ENCODE data around the gene NOD1.
"Not testable (repeated sequence)": the region's sequence is repeated elsewhere in the genome, so short reads cannot be mapped to it uniquely, and the experiment has no call there.

The NOD1 gene

GRCh38 chr7:30382607-30383006 is 96.0 kb downstream of the NOD1 start:
- no peak for DNase-seq (ENCODE audit: low read depth)
- no peak for TF ChIP-seq CTCF (IDR thresholded peaks at IDR 0.05; ENCODE audit: low read length, missing control alignments)
- no peak overlapping the region for H3K4me3 ChIP-seq (replicated peaks; ENCODE audit: low read depth, low read length)

GRCh38 chr7:30380824-30381223 is 97.8 kb downstream of the NOD1 start:
- DNase-seq (ENCODE audit: low read depth) = not testable (repeated sequence)

GRCh38 chr7:30380294-30380693 is 98.3 kb downstream of the NOD1 start:
- TF ChIP-seq CTCF (IDR thresholded peaks at IDR 0.05; ENCODE audit: low read length, missing control alignments) = no peak
- DNase-seq (ENCODE audit: low read depth) = no peak
- H3K4me3 ChIP-seq (replicated peaks; ENCODE audit: low read depth, low read length) = no peak overlapping the region

More at GRCh38 chr7:30380824-30381223, 97.8 kb downstream of the NOD1 start:
- not testable (repeated sequence) for H3K4me3 ChIP-seq (replicated peaks; ENCODE audit: low read depth, low read length)

- no peak for DNase-seq (ENCODE audit: low read depth)
Measured at GRCh38 chr7:30379741-30380140, 98.8 kb downstream of the NOD1 start.

GRCh38 chr7:30379131-30379530 is 99.5 kb downstream of the NOD1 start:
- DNase-seq (ENCODE audit: low read depth) = no peak
- TF ChIP-seq CTCF (IDR thresholded peaks at IDR 0.05; ENCODE audit: low read length, missing control alignments) = no peak
- no peak overlapping the region for H3K4me3 ChIP-seq (replicated peaks; ENCODE audit: low read depth, low read length)

More at GRCh38 chr7:30379741-30380140, 98.8 kb downstream of the NOD1 start:
- no peak for TF ChIP-seq CTCF (IDR thresholded peaks at IDR 0.05; ENCODE audit: low read length, missing control alignments)
- no peak overlapping the region for H3K4me3 ChIP-seq (replicated peaks; ENCODE audit: low read depth, low read length)

- DNase-seq (ENCODE audit: low read depth) = no peak
Measured at GRCh38 chr7:30378275-30378674, 100.3 kb downstream of the NOD1 start.

More at GRCh38 chr7:30378275-30378674, 100.3 kb downstream of the NOD1 start:
- H3K4me3 ChIP-seq (replicated peaks; ENCODE audit: low read depth, low read length) = no peak overlapping the region
- TF ChIP-seq CTCF (IDR thresholded peaks at IDR 0.05; ENCODE audit: low read length, missing control alignments) = no peak
